ENCODE measurements around the gene USH2A. TPM values are rescaled to one million over a fixed set of nuclear protein-coding genes. Genes with fewer than 3 reads are reported as not detected.

USH2A gene
- total RNA-seq, 2 donors from 2014 or later, result 0.74 TPM; not detected in 1

GRCh38 chr1:215957663-215958062 is 465.6 kb downstream of the USH2A start:
- WGBS, result 16% methylated on average over 7 of the region's 7 CpGs
- Histone ChIP-seq H3K36me3 (no peaks in the 10 kb centered on the region), H3K4me1 (replicated peaks) (no peaks in the 10 kb centered on the region), H3K27ac (no peak overlapping the region), H3K9me3 (no peaks in the 10 kb centered on the region), H3K27me3 (replicated peaks; ENCODE audit: insufficient read depth) (no peaks in the 10 kb centered on the region), H3K4me3 (no peak overlapping the region)
- TF ChIP-seq CTCF (IDR thresholded peaks at IDR 0.05), result no peak
- no peak for TF ChIP-seq POLR2AphosphoS5 (IDR thresholded peaks at IDR 0.05)
- TF ChIP-seq POLR2A (IDR thresholded peaks at IDR 0.05), result no peak
- DNase-seq (ENCODE audit: low spot score), result no peak
- intact Hi-C loops (cut with DNase I), result no loop called here

- intact Hi-C loops (cut with DNase I), result no loop called here
- no peak for TF ChIP-seq CTCF (IDR thresholded peaks at IDR 0.05)
- TF ChIP-seq POLR2AphosphoS5 (IDR thresholded peaks at IDR 0.05), result no peak
- no peak for TF ChIP-seq POLR2A (IDR thresholded peaks at IDR 0.05)
- 79% methylated on average over 3 of the region's 3 CpGs for WGBS
- Histone ChIP-seq H3K27me3 (replicated peaks; ENCODE audit: insufficient read depth) (no peaks in the 10 kb centered on the region), H3K4me1 (replicated peaks) (no peaks in the 10 kb centered on the region), H3K36me3 (no peaks in the 10 kb centered on the region), H3K4me3 (no peak overlapping the region), H3K27ac (no peak overlapping the region), H3K9me3 (no peaks in the 10 kb centered on the region)
- no peak for DNase-seq (ENCODE audit: low spot score)
Observed at GRCh38 chr1:215932558-215932957, 490.7 kb downstream of the USH2A start.

GRCh38 chr1:215926670-215927069 is 496.6 kb downstream of the USH2A start:
- Histone ChIP-seq H3K36me3 (no peaks in the 10 kb centered on the region), H3K4me3 (no peak overlapping the region), H3K27me3 (replicated peaks; ENCODE audit: insufficient read depth) (no peaks in the 10 kb centered on the region), H3K9me3 (no peaks in the 10 kb centered on the region), H3K27ac (no peak overlapping the region), H3K4me1 (replicated peaks) (no peaks in the 10 kb centered on the region)
- TF ChIP-seq POLR2AphosphoS5 (IDR thresholded peaks at IDR 0.05) (no peak), POLR2A (IDR thresholded peaks at IDR 0.05) (no peak), CTCF (IDR thresholded peaks at IDR 0.05) (no peak)
- DNase-seq (ENCODE audit: low spot score), result no peak
- WGBS, result 97% methylated on average over 12 of the region's 12 CpGs
- intact Hi-C loops (cut with DNase I), result no loop called here

GRCh38 chr1:215923129-215923824 is 500.0 kb downstream of the USH2A start:
- WGBS, result 47% methylated on average over 3 of the region's 3 CpGs
- Histone ChIP-seq H3K27me3 (replicated peaks; ENCODE audit: insufficient read depth) (no peaks in the 10 kb centered on the region), H3K4me1 (replicated peaks) (no peaks in the 10 kb centered on the region), H3K9me3 (no peaks in the 10 kb centered on the region), H3K27ac (no peak overlapping the region), H3K4me3 (no peak overlapping the region), H3K36me3 (no peaks in the 10 kb centered on the region)
- DNase-seq (ENCODE audit: low spot score), result no peak
- intact Hi-C loops (cut with DNase I), result no loop called here
- TF ChIP-seq POLR2A (IDR thresholded peaks at IDR 0.05) (no peak), CTCF (IDR thresholded peaks at IDR 0.05) (no peak), POLR2AphosphoS5 (IDR thresholded peaks at IDR 0.05) (no peak)

- DNase-seq (ENCODE audit: low spot score), result no peak
- no peaks in the 10 kb centered on the region for H3K9me3 ChIP-seq
- H3K4me1 ChIP-seq (replicated peaks), result no peaks in the 10 kb centered on the region
- intact Hi-C loops (cut with DNase I), result no loop called here
- no peak overlapping the region for H3K4me3 ChIP-seq
- no peak overlapping the region for H3K27ac ChIP-seq
- 97% methylated on average over 1 of the region's 1 CpG for WGBS
- no peaks in the 10 kb centered on the region for H3K36me3 ChIP-seq
- no peaks in the 10 kb centered on the region for H3K27me3 ChIP-seq (replicated peaks; ENCODE audit: insufficient read depth)
- no peak for TF ChIP-seq POLR2A (IDR thresholded peaks at IDR 0.05)
- TF ChIP-seq POLR2AphosphoS5 (IDR thresholded peaks at IDR 0.05), result no peak
- no peak for TF ChIP-seq CTCF (IDR thresholded peaks at IDR 0.05)
Observed at GRCh38 chr1:215911406-215911968, 511.8 kb downstream of the USH2A start.

Data from prostate gland (tissue), 2 donors.